B cell (primary cell): Measurements from ENCODE around the gene UBXN6. TPM values are rescaled to one million over a fixed set of nuclear protein-coding genes. Genes with fewer than 3 reads are reported as not detected.
A peak's percentile ranks its signal among the peaks of the same experiment; 100 is the strongest.

Source experiments
- ATAC-seq: fragments of 200-7000 bp; cut with Tn5 transposase; one replicate; pipeline ENCODE4 v1.10.0; 2021; ENCODE audit warnings: low read depth, mild to moderate bottlenecking, moderate number of reproducible peaks, moderate library complexity
- CTCF ChIA-PET: fragments of 350-600 bp; sonication (Branson Sonifier 250); formaldehyde crosslinking; loops from one replicate; lab custom pipeline; 2021; ENCODE audit warnings: antibody characterized with exemption, inconsistent platforms; lab: Charles Lee
- POLR2A ChIA-PET: fragments of 350-600 bp; sonication (Branson Sonifier 250); formaldehyde crosslinking; loops from one replicate; lab custom pipeline; 2021; ENCODE audit warnings: antibody characterized with exemption; lab: Charles Lee
- DNase-seq: peaks from one replicate; pipeline ENCODE4 v3.0.0; 2013
- H2AFZ ChIP-seq: 2 replicates; pipeline ENCODE4 v1.6.1; 2012; ENCODE audit warnings: mild to moderate bottlenecking, low read depth, low read length; ENCODE audit not compliant: insufficient read depth, poor library complexity, severe bottlenecking
- H3K27ac ChIP-seq, 2 donors: 1 replicate in 1 of 2; 2 replicates in 1 of 2; pipeline ENCODE4 v1.5.1; 2012 to 2013; ENCODE audit warnings: low read length in 2 of 2, mild to moderate bottlenecking in 2 of 2, moderate library complexity in 1 of 2
- H3K27me3 ChIP-seq, 4 experiments: fragments of 200-600 bp in 1 of 4; sonication (generic) in 1 of 4; replicated peaks in 1 of 4; 1 replicate in 2 of 4; 2 replicates in 2 of 4; pipeline versions ENCODE4 v1.6.1 to v1.7.0; 2013 to 2016; ENCODE audit warnings: low read length in 3 of 4, mild to moderate bottlenecking in 2 of 4, mixed read lengths in 1 of 4, moderate library complexity in 1 of 4; ENCODE audit not compliant: insufficient read depth in 4 of 4, control insufficient read depth in 3 of 4; ENCODE audit errors: control extremely low read depth in 1 of 4
- H3K36me3 ChIP-seq, 2 experiments: replicated peaks in 1 of 2; 1 replicate in 1 of 2; 2 replicates in 1 of 2; pipeline versions ENCODE4 v1.6.1 to v1.7.1; 2013; ENCODE audit warnings: low read length in 1 of 2; ENCODE audit not compliant: insufficient read depth in 2 of 2, control insufficient read depth in 1 of 2; ENCODE audit errors: control extremely low read depth in 1 of 2, extremely low read depth in 1 of 2
- H3K4me1 ChIP-seq, 2 donors: fragments of 200-600 bp in 1 of 2; sonication (generic) in 1 of 2; 1 replicate in 1 of 2; 2 replicates in 1 of 2; pipeline versions ENCODE4 v1.5.1 to v1.6.1; 2013 to 2017; ENCODE audit warnings: low read length in 2 of 2; ENCODE audit not compliant: control insufficient read depth in 2 of 2, insufficient read depth in 2 of 2
- H3K4me2 ChIP-seq: replicated peaks from 2 replicates; pipeline ENCODE3; 2012; ENCODE audit warnings: mild to moderate bottlenecking, low read depth, low read length; ENCODE audit not compliant: poor library complexity, severe bottlenecking
- H3K4me3 ChIP-seq, 5 experiments: fragments of 200-600 bp in 1 of 5; sonication (generic) in 1 of 5; 1 replicate in 3 of 5; 2 replicates in 2 of 5; pipeline versions ENCODE4 v1.5.1 to v1.7.0; 2011 to 2016; ENCODE audit warnings: low read length in 4 of 5, mild to moderate bottlenecking in 4 of 5, low read depth in 2 of 5, control low read depth in 1 of 5, moderate library complexity in 1 of 5; ENCODE audit not compliant: insufficient read depth in 1 of 5; ENCODE audit errors: control extremely low read depth in 1 of 5, extremely low read depth in 1 of 5
- H3K79me2 ChIP-seq: fragments of 200-600 bp; sonication (generic); one replicate; pipeline ENCODE4 v1.6.0; 2016; ENCODE audit warnings: low read length; ENCODE audit not compliant: control insufficient read depth, insufficient read depth
- H3K9ac ChIP-seq: fragments of 200-600 bp; sonication (generic); 2 replicates; pipeline ENCODE4 v1.6.1; 2017; ENCODE audit warnings: mild to moderate bottlenecking, low read length, moderate library complexity
- H3K9me3 ChIP-seq, 3 donors: one replicate each; pipeline versions ENCODE4 v1.6.1 to v1.7.1; 2013; ENCODE audit warnings: low read length in 2 of 3; ENCODE audit not compliant: control insufficient read depth in 2 of 3, insufficient read depth in 1 of 3; ENCODE audit errors: control extremely low read depth in 1 of 3
- H4K20me1 ChIP-seq: 2 replicates; pipeline ENCODE4 v1.6.0; 2012; ENCODE audit warnings: mild to moderate bottlenecking, low read length; ENCODE audit not compliant: insufficient read depth, control insufficient read depth, poor library complexity, severe bottlenecking
- H3K27ac Mint-ChIP-seq: one replicate; pipeline ENCODE4 v1.8.0; 2021; ENCODE audit warnings: mixed read lengths
- H3K27me3 Mint-ChIP-seq: one replicate; pipeline ENCODE4 v1.8.0; 2021; ENCODE audit warnings: mixed read lengths
- H3K4me1 Mint-ChIP-seq: one replicate; pipeline ENCODE4 v1.8.0; 2021; ENCODE audit warnings: mixed read lengths
- H3K4me3 Mint-ChIP-seq: one replicate; pipeline ENCODE4 v1.8.0; 2021; ENCODE audit warnings: mixed read lengths
- H3K9me3 Mint-ChIP-seq: one replicate; pipeline ENCODE4 v1.8.0; 2022; ENCODE audit warnings: mixed read lengths; ENCODE audit not compliant: insufficient read depth
- CTCF ChIP-seq: fragments of 200-600 bp; IDR thresholded peaks from one replicate; pipeline ENCODE4 v1.8.0; 2022; ENCODE audit warnings: antibody characterized with exemption, mild to moderate bottlenecking
- EZH2 ChIP-seq: IDR thresholded peaks from 2 replicates; pipeline ENCODE4 v1.6.1; 2012; ENCODE audit warnings: borderline replicate concordance, low read depth, mild to moderate bottlenecking, moderate library complexity, low read length; ENCODE audit not compliant: insufficient read depth, poor library complexity, severe bottlenecking
- WGBS: methylation state at CpG from one replicate; pipeline ENCODE4 v1.1.5; 2013; ENCODE audit warnings: missing lambda C conversion rate; ENCODE audit not compliant: insufficient coverage; 5-methylcytosine and 5-hydroxymethylcytosine counted together
- intact Hi-C: fragments of 100-400 bp; cut with micrococcal nuclease; formaldehyde crosslinking; loops from one replicate; pipeline ENCODE4 v1.10.0; 2022
- polyA plus RNA-seq: library from polyadenylated mRNA; depleted of rRNA; stranded (reverse); fragments of >200 nt; gene quantifications from 2 replicates; pipeline ENCODE4 v1.2.3, GENCODE V29; 2012
- total RNA-seq, 2 donors: library from RNA; stranded (reverse); fragments of 120-200 nt in 1 of 2; gene quantifications; 1 replicate in 1 of 2; 2 replicates in 1 of 2; pipeline versions ENCODE4 v1.2.3 to v1.2.4, GENCODE V29; 2013 to 2022

UBXN6 gene
- total and polyA plus RNA-seq, 2 donors (not counting 1 experiment from before 2014, with no cell fraction given): 75.8 to 76.6 TPM

DNA sequence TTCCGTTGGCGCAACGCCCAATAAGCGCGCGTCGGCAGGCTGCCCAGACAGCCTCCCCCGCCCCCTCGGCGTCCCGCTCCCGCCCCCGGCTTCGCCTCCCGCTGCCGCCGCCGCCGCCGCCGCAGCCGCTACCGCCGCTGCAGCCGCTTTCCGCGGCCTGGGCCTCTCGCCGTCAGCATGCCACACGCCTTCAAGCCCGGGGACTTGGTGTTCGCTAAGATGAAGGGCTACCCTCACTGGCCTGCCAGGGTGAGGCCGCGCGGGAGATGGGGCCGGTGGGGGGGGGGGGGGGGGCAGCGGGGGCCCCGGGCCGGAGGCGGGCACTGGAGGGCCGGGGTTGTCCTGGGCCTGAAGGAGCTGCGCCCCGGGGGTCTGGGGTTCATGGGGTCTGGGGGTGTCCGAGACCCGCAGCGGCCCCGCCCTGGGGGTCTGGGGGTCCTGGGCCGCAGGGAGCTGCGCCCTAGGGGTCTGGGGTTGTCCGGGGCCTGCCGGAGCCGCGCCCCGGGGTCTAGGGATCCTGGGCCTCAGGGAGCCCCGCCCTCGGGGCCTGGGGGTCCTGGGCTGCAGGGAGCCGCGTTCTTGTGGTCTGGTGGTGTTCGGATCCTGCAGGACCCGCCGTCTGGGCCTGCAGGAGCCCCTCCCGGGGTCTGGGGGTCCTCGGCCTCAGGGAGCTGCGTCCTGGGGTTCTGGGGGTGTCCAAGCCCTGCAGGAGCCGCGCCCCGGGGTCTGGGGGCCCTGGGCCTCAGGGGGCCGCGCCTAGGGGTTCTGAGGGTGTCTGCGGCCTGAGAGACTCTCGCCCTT lies 14.8 kb upstream of the UBXN6 start, which contains the start of gene HDGFL2:
TSS of gene HDGFL2 (plus strand) at position 124 of the 801 bp plus-strand sequence. CDS start at position 178, 54 bp downstream.
- intact Hi-C loops: loop anchor here (1.0 to 10.0 kb wide), 6 partner anchors 145 to 1152 kb away; partner anchors contain the start of genes DOHH, EEF2, FZR1 and PLIN3
- Mint-ChIP-seq H3K9me3 (no peaks in the 10 kb centered on the region), H3K4me1 (peaks cover 22% of the 10 kb centered on the region), H3K4me3 (peak within 1 kb of the TSS; percentile 73), H3K27me3 (no peaks in the 10 kb centered on the region), H3K27ac (no peak within 1 kb of the TSS)
- under 1% methylated on average over 53 of the region's 71 CpGs for WGBS
- H3K4me1 ChIP-seq: peaks cover 20 to 31% of the 10 kb centered on the region in 2 donors
- peaks cover 26% of the 10 kb centered on the region for H3K79me2 ChIP-seq
- DNase-seq (peak; percentile 41), ATAC-seq (no peak)
- peak within 1 kb of the TSS; percentile 99 for H3K4me2 ChIP-seq
- CTCF ChIA-PET: interaction anchor here (1.0 to 1.7 kb wide), 2 partner anchors 102 to 205 kb away, joined by 3 to 7 read pairs; no protein-coding TSS in a partner anchor
- peaks cover 0 to 15% of the 10 kb centered on the region in 2 experiments for H3K36me3 ChIP-seq
- peaks cover 20% of the 10 kb centered on the region for H4K20me1 ChIP-seq
- peak within 1 kb of the TSS; percentile 74 for H3K9ac ChIP-seq
- peak within 1 kb of the TSS; percentile 80 for H2AFZ ChIP-seq
- H3K4me3 ChIP-seq: peak within 1 kb of the TSS; percentile 76 to 98 (median 85)
- no peaks in the 10 kb centered on the region for H3K9me3 ChIP-seq
- TF ChIP-seq CTCF (no peak), EZH2 (no peak)
- H3K27ac ChIP-seq: peak within 1 kb of the TSS; percentile 68 to 74
- POLR2A ChIA-PET: interaction anchor here (0.6 to 1.9 kb wide), 7 partner anchors 23 to 710 kb away, joined by 3 to 11 read pairs (median 5); partner anchors contain the start of genes CHAF1A, FEM1A, MPND and MRPL54
- H3K27me3 ChIP-seq: no peaks in the 10 kb centered on the region
